Liver (tissue), 9 donors: ENCODE measurements around the gene MKNK2. TPM values are rescaled to one million over a fixed set of nuclear protein-coding genes. Genes with fewer than 3 reads are reported as not detected.
A peak's percentile ranks its signal among the peaks of the same experiment; 100 is the strongest.

ENCODE experiments used
- DNase-seq: peaks from one replicate; pipeline ENCODE4 v3.0.0-alpha.2; 2017; ENCODE audit warnings: low spot score
- H3K27ac ChIP-seq, 2 donors: one replicate each; pipeline ENCODE4 v1.7.0; 2013; ENCODE audit warnings: inconsistent platforms in 2 of 2, low read length in 2 of 2, control low read depth in 1 of 2, low read depth in 1 of 2, mild to moderate bottlenecking in 1 of 2
- H3K27me3 ChIP-seq, 4 donors: one replicate each; pipeline versions ENCODE4 v1.6.1 to v1.7.0; 2013; ENCODE audit warnings: low read length in 3 of 4, inconsistent platforms in 1 of 4, mild to moderate bottlenecking in 1 of 4, moderate library complexity in 1 of 4; ENCODE audit not compliant: control insufficient read depth in 4 of 4, insufficient read depth in 4 of 4
- H3K36me3 ChIP-seq, 4 donors: one replicate each; pipeline versions ENCODE4 v1.6.1 to v1.7.0; 2013; ENCODE audit warnings: low read length in 3 of 4, mild to moderate bottlenecking in 3 of 4, low read depth in 1 of 4, moderate library complexity in 1 of 4; ENCODE audit not compliant: control insufficient read depth in 4 of 4, insufficient read depth in 3 of 4
- H3K4me1 ChIP-seq, 4 donors: one replicate each; pipeline versions ENCODE4 v1.6.1 to v1.7.0; 2013; ENCODE audit warnings: low read length in 3 of 4, mild to moderate bottlenecking in 3 of 4, moderate library complexity in 1 of 4; ENCODE audit not compliant: control insufficient read depth in 4 of 4, insufficient read depth in 4 of 4
- H3K4me3 ChIP-seq, 3 donors: one replicate each; pipeline versions ENCODE4 v1.6.1 to v1.7.0; 2013; ENCODE audit warnings: low read length in 3 of 3, control low read depth in 1 of 3, low read depth in 1 of 3, mild to moderate bottlenecking in 1 of 3
- H3K9ac ChIP-seq, 2 donors: one replicate each; pipeline ENCODE4 v1.7.0; 2013; ENCODE audit warnings: low read length in 2 of 2, mild to moderate bottlenecking in 2 of 2, moderate library complexity in 2 of 2, control low read depth in 1 of 2, low read depth in 1 of 2
- H3K9me3 ChIP-seq, 4 donors: one replicate each; pipeline versions ENCODE4 v1.6.1 to v1.7.0; 2013; ENCODE audit warnings: low read length in 3 of 4; ENCODE audit not compliant: control insufficient read depth in 4 of 4
- ATF3 ChIP-seq: IDR thresholded peaks from 2 replicates; pipeline ENCODE4 v1.6.1; 2016; ENCODE audit warnings: antibody characterized with exemption
- CTCF ChIP-seq: fragments of 150-350 bp; IDR thresholded peaks from 2 replicates; pipeline ENCODE4 v1.5.1; 2017; ENCODE audit warnings: improper control_type of control experiment, low read depth, low read length; ENCODE audit not compliant: missing input control
- EGR1 ChIP-seq, 2 donors: IDR thresholded peaks; 2 replicates each; pipeline ENCODE4 v1.6.1; 2016 to 2018; ENCODE audit warnings: antibody characterized with exemption in 2 of 2, low read depth in 2 of 2
- FOXA1 ChIP-seq: IDR thresholded peaks from 2 replicates; pipeline ENCODE4 v1.6.1; 2016; ENCODE audit warnings: antibody characterized with exemption
- FOXA2 ChIP-seq: IDR thresholded peaks from 2 replicates; pipeline ENCODE4 v1.6.1; 2016; ENCODE audit warnings: antibody characterized with exemption
- GABPA ChIP-seq, 2 donors: IDR thresholded peaks in 1 of 2; conservative IDR thresholded peaks in 1 of 2; 2 replicates each; pipeline ENCODE4 v1.6.1; 2016; ENCODE audit warnings: antibody characterized with exemption in 2 of 2, mild to moderate bottlenecking in 1 of 2, moderate library complexity in 1 of 2
- HNF4A ChIP-seq, 2 donors: conservative IDR thresholded peaks; 2 replicates each; pipeline ENCODE4 v1.6.1; 2016; ENCODE audit warnings: antibody characterized with exemption in 2 of 2, mild to moderate bottlenecking in 2 of 2
- HNF4G ChIP-seq: IDR thresholded peaks from 2 replicates; pipeline ENCODE4 v1.6.1; 2016; ENCODE audit warnings: antibody characterized with exemption
- JUND ChIP-seq, 2 donors: IDR thresholded peaks; 2 replicates each; pipeline ENCODE4 v1.6.1; 2016; ENCODE audit warnings: antibody characterized with exemption in 2 of 2
- MAX ChIP-seq: IDR thresholded peaks from 2 replicates; pipeline ENCODE4 v1.6.1; 2016; ENCODE audit warnings: antibody characterized with exemption
- NR2F2 ChIP-seq: IDR thresholded peaks from 2 replicates; pipeline ENCODE4 v1.6.1; 2016; ENCODE audit warnings: antibody characterized with exemption
- RAD21 ChIP-seq, 2 donors: IDR thresholded peaks; 2 replicates each; pipeline ENCODE4 v1.6.1; 2016; ENCODE audit warnings: antibody characterized with exemption in 2 of 2, mild to moderate bottlenecking in 2 of 2
- REST ChIP-seq: IDR thresholded peaks from 2 replicates; pipeline ENCODE4 v1.6.1; 2016; ENCODE audit warnings: antibody characterized with exemption, mild to moderate bottlenecking
- RXRA ChIP-seq, 2 donors: IDR thresholded peaks; 2 replicates each; pipeline ENCODE4 v1.6.1; 2017 to 2018; ENCODE audit warnings: antibody characterized with exemption in 2 of 2, mild to moderate bottlenecking in 1 of 2
- SP1 ChIP-seq: IDR thresholded peaks from 2 replicates; pipeline ENCODE4 v1.6.1; 2018; ENCODE audit warnings: antibody characterized with exemption, mild to moderate bottlenecking
- TAF1 ChIP-seq: conservative IDR thresholded peaks from 2 replicates; pipeline ENCODE4 v1.6.1; 2016; ENCODE audit warnings: antibody characterized with exemption, mild to moderate bottlenecking
- ZBTB33 ChIP-seq: IDR thresholded peaks from 2 replicates; pipeline ENCODE4 v1.6.1; 2016; ENCODE audit warnings: antibody characterized with exemption
- WGBS: extraction: QIAGEN DNeasy Blood & Tissue Kit; methylation state at CpG from one replicate; pipeline ENCODE4 v1.1.7; 2013; 5-methylcytosine and 5-hydroxymethylcytosine counted together
- polyA plus RNA-seq, 2 donors: library from polyadenylated mRNA; stranded (reverse) in 1 of 2; unstranded in 1 of 2; fragments of 200-250 nt in 1 of 2; fragments of >200 nt in 1 of 2; fragmentation: Nextera tagmentation in 1 of 2; extraction: Ambion mirVana in 1 of 2; gene quantifications; one replicate each; pipeline versions ENCODE4 v1.2.1 to v1.2.3, GENCODE V29; 2013 to 2015
- total RNA-seq, 2 donors: library from RNA; depleted of rRNA; stranded (reverse); fragments of >200 nt; gene quantifications; one replicate each; pipeline ENCODE4 v1.2.3, GENCODE V29; 2014
- donor health status: healthy.
- donor health status: healthy.
- donor health status: healthy.
- donor health status: healthy.
- donor health status: healthy.

MKNK2 gene
- total and polyA plus RNA-seq, 4 donors = 24.7 to 105 (median 46.4) TPM

GRCh38 chr19:2089001-2089711 lies 38.1 kb upstream of the MKNK2 start:
- no peak for DNase-seq
- H3K9ac ChIP-seq = no peak overlapping the region
- peaks cover 0 to 22% (median 8%) of the 10 kb centered on the region in 4 donors for H3K4me1 ChIP-seq
- no peak overlapping the region for H3K4me3 ChIP-seq
- no peaks in the 10 kb centered on the region for H3K36me3 ChIP-seq
- no peaks in the 10 kb centered on the region for H3K27me3 ChIP-seq
- H3K27ac ChIP-seq = peak overlapping the region in 1 of 2 donors; percentile 12
- TF ChIP-seq EGR1 (IDR thresholded peaks at IDR 0.05; ENCODE audit: low read depth in 2 of 2) (no peak), JUND (IDR thresholded peaks at IDR 0.05) (no peak), FOXA1 (no peak), MAX (no peak), NR2F2 (no peak), FOXA2 (no peak), RXRA (IDR thresholded peaks at IDR 0.05) (no peak), SP1 (no peak), TAF1 (no peak), ATF3 (no peak), HNF4A (conservative IDR thresholded peaks at IDR 0.05) (no peak)
- H3K9me3 ChIP-seq = no peaks in the 10 kb centered on the region
- WGBS = 81% methylated on average over 16 of the region's 16 CpGs

- H3K9me3 ChIP-seq = no peaks in the 10 kb centered on the region
- TF ChIP-seq CTCF = no peak
- no peak for TF ChIP-seq FOXA1
- no peak for TF ChIP-seq TAF1
- TF ChIP-seq RAD21 (IDR thresholded peaks at IDR 0.05) = no peak
- TF ChIP-seq ZBTB33 = no peak
- TF ChIP-seq GABPA (IDR thresholded peaks at IDR 0.05 in 1 of 2, conservative IDR thresholded peaks at IDR 0.05 in 1 of 2) = no peak
- TF ChIP-seq ATF3 = no peak
- no peak for TF ChIP-seq JUND (IDR thresholded peaks at IDR 0.05)
- TF ChIP-seq SP1 = no peak
- no peak for TF ChIP-seq HNF4A (conservative IDR thresholded peaks at IDR 0.05)
- no peak for TF ChIP-seq RXRA (IDR thresholded peaks at IDR 0.05)
- no peak for TF ChIP-seq HNF4G
- TF ChIP-seq MAX = no peak
- TF ChIP-seq FOXA2 = no peak
- no peak for TF ChIP-seq REST
- TF ChIP-seq EGR1 (IDR thresholded peaks at IDR 0.05; ENCODE audit: low read depth in 2 of 2) = no peak
- peaks cover 0 to 14% (median 6%) of the 10 kb centered on the region in 4 donors for H3K4me1 ChIP-seq
- H3K9ac ChIP-seq = no peak overlapping the region
- DNase-seq = no peak
- no peaks in the 10 kb centered on the region for H3K27me3 ChIP-seq
- H3K27ac ChIP-seq = peak overlapping the region; percentile 69 to 81
- 79% methylated on average over 14 of the region's 14 CpGs for WGBS
- no peak overlapping the region for H3K4me3 ChIP-seq
- no peaks in the 10 kb centered on the region for H3K36me3 ChIP-seq
Measured at GRCh38 chr19:2087621-2088100, 36.6 kb upstream of the MKNK2 start.
